Upper lobe of left lung (tissue), 4 donors: ENCODE data around the gene APPBP2.

ENCODE experiments used
- CTCF ChIP-seq, 6 experiments: fragments of 450-650 bp in 4 of 6; fragments of 200-600 bp in 2 of 6; sonication (generic) in 2 of 6; IDR thresholded peaks; one replicate each; pipeline ENCODE4 v1.5.1; 2016 to 2019; ENCODE audit warnings: antibody characterized with exemption in 6 of 6
- POLR2A ChIP-seq, 4 donors: fragments of 450-650 bp; IDR thresholded peaks; one replicate each; pipeline ENCODE4 v1.5.1; 2016 to 2017; ENCODE audit warnings: antibody characterized with exemption in 4 of 4, mild to moderate bottlenecking in 2 of 4

GRCh38 chr17:60447375-60447774 is 78.7 kb downstream of the APPBP2 start:
- no peak for TF ChIP-seq CTCF (IDR thresholded peaks at IDR 0.05)
- TF ChIP-seq POLR2A (IDR thresholded peaks at IDR 0.05) = no peak
